Subcutaneous abdominal adipose tissue (tissue), 5 donors: Measurements from ENCODE around the gene C3orf85.

Experiments
- H3K27ac ChIP-seq: one replicate; pipeline ENCODE4 v1.7.0; 2013; ENCODE audit warnings: low read depth, mild to moderate bottlenecking, inconsistent platforms, low read length, moderate library complexity
- H3K27me3 ChIP-seq, 5 donors: one replicate each; pipeline ENCODE4 v1.7.0; 2013; ENCODE audit warnings: low read length in 5 of 5, inconsistent platforms in 1 of 5; ENCODE audit not compliant: control insufficient read depth in 5 of 5, insufficient read depth in 4 of 5
- H3K36me3 ChIP-seq, 5 donors: one replicate each; pipeline ENCODE4 v1.7.0; 2013; ENCODE audit warnings: low read length in 5 of 5; ENCODE audit not compliant: control insufficient read depth in 5 of 5, insufficient read depth in 5 of 5
- H3K4me1 ChIP-seq, 5 donors: one replicate each; pipeline ENCODE4 v1.7.0; 2013; ENCODE audit warnings: low read length in 5 of 5, mild to moderate bottlenecking in 3 of 5, moderate library complexity in 1 of 5; ENCODE audit not compliant: control insufficient read depth in 5 of 5, insufficient read depth in 5 of 5
- H3K4me3 ChIP-seq, 5 donors: one replicate each; pipeline ENCODE4 v1.7.0; 2013; ENCODE audit warnings: low read length in 5 of 5, low read depth in 1 of 5
- H3K9ac ChIP-seq, 5 donors: one replicate each; pipeline ENCODE4 v1.7.0; 2013; ENCODE audit warnings: low read length in 5 of 5, mild to moderate bottlenecking in 4 of 5, moderate library complexity in 3 of 5
- H3K9me3 ChIP-seq, 5 donors: one replicate each; pipeline ENCODE4 v1.7.0; 2013; ENCODE audit warnings: low read length in 5 of 5; ENCODE audit not compliant: control insufficient read depth in 5 of 5
- donor health status: healthy.
- donor health status: healthy.
- donor health status: healthy.
- donor health status: healthy.
- donor health status: healthy.

The C3orf85 gene

GRCh38 chr3:109136523-109136922 lies at the start of gene C3orf85:
C3orf85 (plus strand) TSS chr3:109136719; CDS start chr3:109136848, 129 bp downstream.
- no peaks in the 10 kb centered on the region for H3K9me3 ChIP-seq
- H3K27me3 ChIP-seq, result no peaks in the 10 kb centered on the region
- H3K27ac ChIP-seq, result no peak within 1 kb of the TSS
- H3K9ac ChIP-seq, result no peak within 1 kb of the TSS
- no peak within 1 kb of the TSS for H3K4me3 ChIP-seq
- no peaks in the 10 kb centered on the region for H3K4me1 ChIP-seq
- H3K36me3 ChIP-seq, result no peaks in the 10 kb centered on the region

GRCh38 chr3:109089265-109089664 lies 47.3 kb upstream of the C3orf85 start:
- Histone ChIP-seq H3K4me1 (no peaks in the 10 kb centered on the region), H3K9me3 (no peaks in the 10 kb centered on the region), H3K36me3 (no peaks in the 10 kb centered on the region), H3K27ac (no peak overlapping the region), H3K4me3 (no peak overlapping the region), H3K9ac (no peak overlapping the region), H3K27me3 (no peaks in the 10 kb centered on the region)

GRCh38 chr3:109091846-109092245 lies 44.7 kb upstream of the C3orf85 start:
- H3K9me3 ChIP-seq, result no peaks in the 10 kb centered on the region
- H3K36me3 ChIP-seq, result no peaks in the 10 kb centered on the region
- H3K4me1 ChIP-seq, result no peaks in the 10 kb centered on the region
- H3K27me3 ChIP-seq, result no peaks in the 10 kb centered on the region
- H3K9ac ChIP-seq, result no peak overlapping the region
- no peak overlapping the region for H3K4me3 ChIP-seq
- H3K27ac ChIP-seq, result no peak overlapping the region

- no peaks in the 10 kb centered on the region for H3K36me3 ChIP-seq
- H3K9me3 ChIP-seq, result no peaks in the 10 kb centered on the region
- no peaks in the 10 kb centered on the region for H3K27me3 ChIP-seq
- no peak overlapping the region for H3K4me3 ChIP-seq
- H3K4me1 ChIP-seq, result no peaks in the 10 kb centered on the region
- no peak overlapping the region for H3K9ac ChIP-seq
- H3K27ac ChIP-seq, result no peak overlapping the region
These were observed 43.0 kb upstream of the C3orf85 start for GRCh38 chr3:109093561-109093960.

- H3K27ac ChIP-seq, result no peak overlapping the region
- H3K4me3 ChIP-seq, result no peak overlapping the region
These were observed 41.4 kb upstream of the C3orf85 start for GRCh38 chr3:109095166-109095565.

GRCh38 chr3:109098079-109098644 lies 38.4 kb upstream of the C3orf85 start:
- Histone ChIP-seq H3K36me3 (no peaks in the 10 kb centered on the region), H3K9me3 (no peaks in the 10 kb centered on the region), H3K4me3 (no peak overlapping the region)

More at GRCh38 chr3:109095166-109095565, 41.4 kb upstream of the C3orf85 start:
- no peak overlapping the region for H3K9ac ChIP-seq
- H3K27me3 ChIP-seq, result no peaks in the 10 kb centered on the region
- no peaks in the 10 kb centered on the region for H3K36me3 ChIP-seq
- no peaks in the 10 kb centered on the region for H3K9me3 ChIP-seq
- no peaks in the 10 kb centered on the region for H3K4me1 ChIP-seq

GRCh38 chr3:109109574-109109973 lies 26.9 kb upstream of the C3orf85 start:
- no peaks in the 10 kb centered on the region for H3K4me1 ChIP-seq
- no peaks in the 10 kb centered on the region for H3K9me3 ChIP-seq
- no peak overlapping the region for H3K27ac ChIP-seq
- H3K27me3 ChIP-seq, result no peaks in the 10 kb centered on the region
- no peak overlapping the region for H3K9ac ChIP-seq
- H3K4me3 ChIP-seq, result no peak overlapping the region
- H3K36me3 ChIP-seq, result no peaks in the 10 kb centered on the region

More at GRCh38 chr3:109098079-109098644, 38.4 kb upstream of the C3orf85 start:
- no peaks in the 10 kb centered on the region for H3K4me1 ChIP-seq
- H3K9ac ChIP-seq, result no peak overlapping the region
- H3K27ac ChIP-seq, result no peak overlapping the region
- no peaks in the 10 kb centered on the region for H3K27me3 ChIP-seq

GRCh38 chr3:109112946-109113760 lies 23.4 kb upstream of the C3orf85 start:
- no peaks in the 10 kb centered on the region for H3K9me3 ChIP-seq

GRCh38 chr3:109114746-109115145 lies 21.8 kb upstream of the C3orf85 start:
- no peaks in the 10 kb centered on the region for H3K9me3 ChIP-seq
- no peaks in the 10 kb centered on the region for H3K4me1 ChIP-seq
- no peak overlapping the region for H3K27ac ChIP-seq
- H3K4me3 ChIP-seq, result no peak overlapping the region
- no peaks in the 10 kb centered on the region for H3K36me3 ChIP-seq
- H3K9ac ChIP-seq, result no peak overlapping the region
- H3K27me3 ChIP-seq, result no peaks in the 10 kb centered on the region

More at GRCh38 chr3:109112946-109113760, 23.4 kb upstream of the C3orf85 start:
- H3K27ac ChIP-seq, result no peak overlapping the region
- H3K36me3 ChIP-seq, result no peaks in the 10 kb centered on the region
- no peak overlapping the region for H3K9ac ChIP-seq
- H3K4me3 ChIP-seq, result no peak overlapping the region
- H3K4me1 ChIP-seq, result no peaks in the 10 kb centered on the region
- H3K27me3 ChIP-seq, result no peaks in the 10 kb centered on the region

- H3K9ac ChIP-seq, result no peak overlapping the region
- H3K27me3 ChIP-seq, result no peaks in the 10 kb centered on the region
- no peaks in the 10 kb centered on the region for H3K36me3 ChIP-seq
- no peaks in the 10 kb centered on the region for H3K9me3 ChIP-seq
- no peaks in the 10 kb centered on the region for H3K4me1 ChIP-seq
- H3K27ac ChIP-seq, result no peak overlapping the region
- no peak overlapping the region for H3K4me3 ChIP-seq
These were observed 21.1 kb upstream of the C3orf85 start for GRCh38 chr3:109115451-109115850.
